HL-60 (cell line): Measurements from ENCODE around the gene KCNJ4.

Experiments used
- GABPA ChIP-seq: IDR thresholded peaks from 2 replicates; pipeline ENCODE4 v1.6.1; 2012; ENCODE audit warnings: low read depth
- TF ChIP-seq, protein P1 (sequence below): IDR thresholded peaks from one replicate; pipeline ENCODE4 v1.5.1; 2011; ENCODE audit warnings: low read length, control low read depth, inconsistent platforms; ENCODE audit not compliant: insufficient read depth

DNA sequence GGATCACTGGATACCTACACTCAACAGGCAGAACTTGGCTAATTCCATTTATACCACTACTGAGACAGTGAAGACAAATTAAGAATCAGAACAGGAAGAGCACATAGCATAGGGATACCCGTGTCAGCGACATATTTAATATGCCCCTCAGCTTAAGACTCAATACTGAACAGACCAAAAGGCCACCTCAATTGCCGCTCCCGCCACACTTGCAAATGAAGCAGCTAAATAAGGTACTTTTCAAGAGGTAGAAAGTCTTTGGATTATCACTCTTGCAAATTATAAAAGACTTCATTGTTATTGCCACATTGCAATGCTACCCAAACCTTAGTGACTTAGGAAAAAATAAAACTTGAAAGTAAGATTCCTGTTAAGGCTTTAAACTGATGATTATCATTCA, 48.0 kb upstream of the KCNJ4 start:
- TF ChIP-seq, protein P1, sequence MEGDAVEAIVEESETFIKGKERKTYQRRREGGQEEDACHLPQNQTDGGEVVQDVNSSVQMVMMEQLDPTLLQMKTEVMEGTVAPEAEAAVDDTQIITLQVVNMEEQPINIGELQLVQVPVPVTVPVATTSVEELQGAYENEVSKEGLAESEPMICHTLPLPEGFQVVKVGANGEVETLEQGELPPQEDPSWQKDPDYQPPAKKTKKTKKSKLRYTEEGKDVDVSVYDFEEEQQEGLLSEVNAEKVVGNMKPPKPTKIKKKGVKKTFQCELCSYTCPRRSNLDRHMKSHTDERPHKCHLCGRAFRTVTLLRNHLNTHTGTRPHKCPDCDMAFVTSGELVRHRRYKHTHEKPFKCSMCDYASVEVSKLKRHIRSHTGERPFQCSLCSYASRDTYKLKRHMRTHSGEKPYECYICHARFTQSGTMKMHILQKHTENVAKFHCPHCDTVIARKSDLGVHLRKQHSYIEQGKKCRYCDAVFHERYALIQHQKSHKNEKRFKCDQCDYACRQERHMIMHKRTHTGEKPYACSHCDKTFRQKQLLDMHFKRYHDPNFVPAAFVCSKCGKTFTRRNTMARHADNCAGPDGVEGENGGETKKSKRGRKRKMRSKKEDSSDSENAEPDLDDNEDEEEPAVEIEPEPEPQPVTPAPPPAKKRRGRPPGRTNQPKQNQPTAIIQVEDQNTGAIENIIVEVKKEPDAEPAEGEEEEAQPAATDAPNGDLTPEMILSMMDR: no peak
- no peak for TF ChIP-seq GABPA
